Fibroblast of the aortic adventitia (primary cell): Measurements from ENCODE around the gene ADAMTSL1. TPM values are rescaled to one million over a fixed set of nuclear protein-coding genes. Genes with fewer than 3 reads are reported as not detected.

Experiments
- DNase-seq: peaks from one replicate; pipeline ENCODE4 v3.0.0-alpha.2; 2010; ENCODE audit warnings: low read depth
- H3K4me3 ChIP-seq: 2 replicates; pipeline ENCODE4 v1.5.1; 2011; ENCODE audit warnings: low read depth, mild to moderate bottlenecking, control low read depth, low read length, moderate library complexity
- total RNA-seq: library from RNA; depleted of rRNA; stranded (reverse); fragments of >200 nt; gene quantifications from 2 replicates; pipeline ENCODE4 v1.2.3, GENCODE V29; 2012; ENCODE audit warnings: low replicate concordance
- TF ChIP-seq, protein P1 (sequence below): IDR thresholded peaks from 2 replicates; pipeline ENCODE4 v1.5.1; 2011; ENCODE audit warnings: mild to moderate bottlenecking, low read length, control low read depth, inconsistent platforms; ENCODE audit not compliant: insufficient read depth

Gene ADAMTSL1
- total RNA-seq, 1 donor, result 179 TPM

DNA sequence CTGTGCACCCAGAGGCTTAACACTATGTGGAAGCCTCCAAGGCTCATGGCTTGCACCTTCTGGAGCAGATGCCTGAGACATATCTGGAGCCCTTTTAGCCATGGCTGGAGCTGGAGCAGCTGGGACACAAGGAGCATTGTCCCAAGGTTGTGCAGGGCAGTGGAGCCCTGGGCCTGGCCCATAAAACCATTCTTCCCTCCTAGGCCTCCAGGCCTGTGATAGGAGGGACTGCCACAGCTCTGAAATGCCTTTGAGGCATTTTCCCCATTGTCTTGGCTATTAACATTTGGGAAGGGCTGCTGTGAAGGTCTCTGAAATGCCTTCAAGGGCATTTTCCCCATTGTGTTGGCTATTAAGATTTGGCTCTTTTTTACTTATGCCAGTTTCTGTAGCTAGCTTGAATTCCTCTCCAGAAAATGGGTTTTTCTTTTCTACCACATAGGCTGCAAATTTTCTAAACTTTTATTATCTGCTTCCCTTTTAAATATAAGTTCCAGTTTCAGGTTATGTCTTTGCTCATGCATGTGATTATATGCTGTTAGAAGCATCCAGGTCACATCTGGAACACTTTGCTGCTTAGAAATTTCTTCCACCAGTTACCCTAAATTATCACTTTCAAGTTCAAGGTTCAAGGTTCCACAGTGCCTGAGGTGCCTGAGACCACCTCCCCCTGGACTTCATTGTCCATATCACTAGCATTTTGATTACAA is 221.2 kb downstream of the ADAMTSL1 start:
- no peak overlapping the region for H3K4me3 ChIP-seq
- TF ChIP-seq, protein P1, sequence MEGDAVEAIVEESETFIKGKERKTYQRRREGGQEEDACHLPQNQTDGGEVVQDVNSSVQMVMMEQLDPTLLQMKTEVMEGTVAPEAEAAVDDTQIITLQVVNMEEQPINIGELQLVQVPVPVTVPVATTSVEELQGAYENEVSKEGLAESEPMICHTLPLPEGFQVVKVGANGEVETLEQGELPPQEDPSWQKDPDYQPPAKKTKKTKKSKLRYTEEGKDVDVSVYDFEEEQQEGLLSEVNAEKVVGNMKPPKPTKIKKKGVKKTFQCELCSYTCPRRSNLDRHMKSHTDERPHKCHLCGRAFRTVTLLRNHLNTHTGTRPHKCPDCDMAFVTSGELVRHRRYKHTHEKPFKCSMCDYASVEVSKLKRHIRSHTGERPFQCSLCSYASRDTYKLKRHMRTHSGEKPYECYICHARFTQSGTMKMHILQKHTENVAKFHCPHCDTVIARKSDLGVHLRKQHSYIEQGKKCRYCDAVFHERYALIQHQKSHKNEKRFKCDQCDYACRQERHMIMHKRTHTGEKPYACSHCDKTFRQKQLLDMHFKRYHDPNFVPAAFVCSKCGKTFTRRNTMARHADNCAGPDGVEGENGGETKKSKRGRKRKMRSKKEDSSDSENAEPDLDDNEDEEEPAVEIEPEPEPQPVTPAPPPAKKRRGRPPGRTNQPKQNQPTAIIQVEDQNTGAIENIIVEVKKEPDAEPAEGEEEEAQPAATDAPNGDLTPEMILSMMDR, result no peak
- no peak for DNase-seq

- TF ChIP-seq, protein P1, result no peak
- DNase-seq, result no peak
- no peak overlapping the region for H3K4me3 ChIP-seq
Observed at GRCh38 chr9:18698992-18699391, 225.0 kb downstream of the ADAMTSL1 start.

- no peak for DNase-seq
- no peak overlapping the region for H3K4me3 ChIP-seq
- TF ChIP-seq, protein P1, result no peak
Observed at GRCh38 chr9:18699764-18700163, 225.8 kb downstream of the ADAMTSL1 start.

- TF ChIP-seq, protein P1, result no peak
- no peak overlapping the region for H3K4me3 ChIP-seq
- no peak for DNase-seq
Observed at GRCh38 chr9:18700714-18701113, 226.8 kb downstream of the ADAMTSL1 start.

DNA sequence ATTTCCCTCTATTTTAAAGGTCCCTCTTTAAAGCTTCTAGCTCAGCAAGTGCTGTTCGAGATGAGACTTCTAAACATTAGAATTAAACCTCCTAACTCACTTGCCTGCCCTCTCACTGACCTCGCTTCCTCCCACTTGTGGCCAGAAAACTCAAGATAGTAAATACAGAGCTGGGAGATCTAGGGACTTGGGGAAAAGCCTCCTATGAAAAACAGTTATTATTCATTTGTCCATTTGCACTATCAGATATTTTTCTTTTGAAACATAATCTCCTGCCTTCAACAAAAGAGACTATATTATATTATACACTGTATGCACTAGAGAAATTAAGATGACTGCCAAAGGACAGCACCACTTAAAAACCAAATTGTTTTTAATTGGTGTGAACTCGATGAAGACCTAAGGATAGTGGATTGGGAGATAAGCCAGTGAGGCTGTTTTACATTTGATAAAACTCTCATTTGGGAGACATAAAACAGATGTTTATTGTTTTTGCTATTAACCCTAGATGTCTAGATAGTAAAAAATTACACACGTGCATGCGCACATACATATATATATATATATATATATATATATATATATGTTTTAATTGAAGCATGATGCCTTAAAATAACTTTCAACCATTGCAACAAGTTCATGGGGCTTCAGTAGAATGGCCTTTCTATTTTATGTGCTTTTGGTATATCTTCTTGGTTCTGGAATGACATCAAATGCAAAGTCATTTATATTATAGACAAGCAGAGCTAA is 229.4 kb downstream of the ADAMTSL1 start:
- H3K4me3 ChIP-seq, result no peak overlapping the region
- TF ChIP-seq, protein P1, result no peak
- peak; percentile 52 for DNase-seq

- TF ChIP-seq, protein P1, result no peak
- no peak for DNase-seq
- H3K4me3 ChIP-seq, result no peak overlapping the region
Observed at GRCh38 chr9:18703901-18704379, 230.0 kb downstream of the ADAMTSL1 start.
